NCI-H187 (cell line): ENCODE data around the gene TRIM9.
"Not testable (repeated sequence)": the region's sequence is repeated elsewhere in the genome, so short reads cannot be mapped to it uniquely, and the experiment has no call there.

Experiments used
- DNase-seq, 2 experiments: peaks; one replicate each; lab custom pipeline; 2025; lab: John Stamatoyannopoulos, UW

The TRIM9 gene

DNA sequence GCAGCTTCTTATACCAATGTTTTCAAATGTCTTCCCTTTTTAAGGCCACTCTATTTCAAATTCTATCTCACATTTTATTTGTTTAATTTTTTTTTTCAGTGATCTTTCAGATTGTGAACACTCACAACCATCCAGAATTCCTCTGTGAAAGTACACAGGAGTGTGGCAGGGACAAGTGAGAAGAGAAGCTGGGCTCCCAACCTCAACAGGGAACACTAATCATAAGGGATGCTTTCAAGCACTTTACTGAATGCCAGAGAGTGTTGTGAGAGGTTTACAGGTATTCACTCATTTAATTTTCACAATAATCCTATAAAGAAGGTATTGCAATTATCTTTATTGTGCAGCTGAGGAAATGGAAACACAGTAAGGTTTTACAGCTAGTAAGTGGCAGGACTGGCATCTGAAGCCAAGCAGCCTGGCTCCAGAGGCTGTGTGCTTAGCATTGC lies 90.5 kb downstream of the TRIM9 start:
- DNase-seq: no peak

DNA sequence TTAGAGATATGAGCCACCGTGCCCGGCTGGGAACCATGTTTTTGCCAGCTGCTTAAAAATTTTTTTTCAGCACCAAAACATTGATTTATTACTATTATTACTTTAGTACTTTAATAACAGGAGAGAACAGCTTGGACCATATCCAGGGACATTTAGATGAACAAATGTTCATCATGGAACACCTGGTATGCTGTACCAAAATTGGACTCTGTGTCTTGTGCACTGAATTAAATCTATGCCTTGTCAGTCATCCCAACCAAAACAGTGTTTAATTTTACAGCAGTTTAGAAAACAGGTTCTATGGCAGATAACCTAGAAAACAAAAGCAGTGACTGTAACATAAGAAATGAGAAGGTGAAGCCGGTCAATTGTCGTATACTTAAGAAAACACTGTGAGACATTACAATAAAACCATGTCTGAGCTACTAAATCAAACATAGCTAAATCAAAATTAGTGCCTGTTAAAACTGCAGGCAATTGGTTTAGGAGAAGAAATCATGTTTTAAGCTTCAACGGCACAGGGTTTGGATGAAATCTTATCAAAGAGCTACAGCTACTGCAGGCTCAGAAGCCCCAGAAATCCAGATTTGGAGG lies 92.4 kb downstream of the TRIM9 start:
- no peak for DNase-seq

DNA sequence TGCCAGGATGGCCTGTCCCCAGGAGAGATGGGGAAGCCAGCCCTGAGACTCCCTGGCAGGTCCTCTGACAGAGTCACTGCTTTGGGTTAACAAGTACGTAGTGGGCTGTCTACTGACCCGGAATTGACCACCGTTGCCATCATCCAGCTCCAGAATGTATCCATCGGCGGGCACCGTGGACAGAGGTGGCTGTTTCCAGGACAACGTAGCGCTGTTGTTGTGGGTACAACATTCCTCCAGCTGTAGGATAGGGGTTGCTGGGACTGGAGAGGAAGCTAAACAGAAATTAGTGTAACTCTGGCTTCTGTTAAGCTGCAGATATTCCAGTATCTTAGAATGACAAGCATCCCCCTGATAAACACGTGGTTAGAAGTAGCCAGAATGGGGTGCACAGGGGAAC lies 94.3 kb downstream of the TRIM9 start:
- DNase-seq: no peak

DNA sequence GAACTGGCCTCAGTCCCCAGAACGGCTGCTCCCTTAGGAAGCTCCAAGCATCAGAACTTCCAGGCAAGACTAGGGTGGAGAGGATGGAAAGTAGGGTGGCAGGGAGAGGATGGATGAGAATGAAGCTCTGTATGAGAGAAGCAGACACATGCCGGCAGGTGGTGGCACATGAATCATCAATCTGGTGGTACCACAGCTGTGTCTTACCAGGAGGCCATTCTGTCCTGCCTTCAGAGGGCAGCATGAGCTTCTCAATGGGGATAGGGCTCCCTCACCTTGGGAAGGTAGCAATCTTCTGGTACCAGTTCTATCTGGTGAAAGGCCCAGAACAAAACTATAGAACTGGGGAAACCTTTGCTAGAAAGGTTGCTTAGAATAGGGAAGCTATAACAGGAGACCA lies 95.2 kb downstream of the TRIM9 start:
- no peak for DNase-seq

DNA sequence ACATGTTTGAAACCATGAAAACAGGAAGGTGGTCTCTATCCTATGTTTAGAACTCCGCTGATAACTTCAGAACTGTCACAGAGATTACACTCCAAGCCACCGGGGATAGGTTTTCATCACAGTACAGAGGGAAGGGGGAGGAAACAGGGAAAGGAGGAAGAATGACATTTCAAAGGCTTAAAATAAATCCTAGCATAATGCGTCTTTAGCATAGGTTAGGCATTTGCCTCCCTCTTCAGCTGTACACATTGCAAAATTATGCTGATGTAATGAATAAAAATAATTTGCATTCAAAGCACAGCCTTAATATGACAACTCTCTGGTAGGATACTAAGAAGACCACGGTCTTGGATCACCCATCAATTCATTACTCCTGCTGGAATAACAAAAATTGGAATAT lies 96.3 kb downstream of the TRIM9 start:
- DNase-seq: no peak

DNA sequence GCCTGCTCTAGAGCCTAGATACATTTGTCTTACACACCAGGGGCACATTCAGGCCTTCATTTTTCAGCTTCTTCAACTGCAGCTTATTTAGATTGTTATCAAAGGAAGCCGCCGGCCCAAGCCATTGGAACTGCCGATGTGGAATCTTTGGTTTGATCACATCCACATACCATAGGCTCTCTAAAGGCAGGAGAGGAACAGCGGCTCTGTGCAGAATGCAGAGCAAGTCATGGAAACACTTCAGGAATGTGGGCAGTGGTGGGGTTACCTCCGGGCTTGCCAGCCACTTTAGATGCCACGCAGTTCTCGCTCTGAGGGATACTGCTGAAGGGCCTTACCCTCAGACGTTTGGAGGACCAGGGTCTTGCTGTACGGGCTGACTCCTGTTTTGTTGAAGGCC lies 97.2 kb downstream of the TRIM9 start:
- DNase-seq: no peak

DNA sequence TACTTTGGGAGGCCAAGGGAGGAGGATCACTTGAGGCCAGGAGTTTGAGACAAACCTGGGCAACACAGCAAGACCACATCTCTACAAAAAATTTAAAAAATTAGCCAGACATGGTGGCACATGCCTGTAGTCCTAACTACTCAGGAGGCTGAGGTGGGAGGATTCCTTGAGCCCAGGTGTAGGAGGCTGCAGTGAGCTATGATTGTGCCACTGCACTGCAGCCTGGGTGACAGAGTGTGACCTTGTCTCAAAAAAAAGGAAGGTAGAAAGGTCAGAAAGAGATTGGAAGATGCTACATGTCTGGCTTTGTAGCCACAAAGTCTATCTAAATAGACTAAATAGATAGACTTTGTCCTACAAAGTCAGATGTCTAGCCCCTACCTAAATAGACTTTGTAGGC lies 100.7 kb downstream of the TRIM9 start:
- not testable (repeated sequence) for DNase-seq

DNA sequence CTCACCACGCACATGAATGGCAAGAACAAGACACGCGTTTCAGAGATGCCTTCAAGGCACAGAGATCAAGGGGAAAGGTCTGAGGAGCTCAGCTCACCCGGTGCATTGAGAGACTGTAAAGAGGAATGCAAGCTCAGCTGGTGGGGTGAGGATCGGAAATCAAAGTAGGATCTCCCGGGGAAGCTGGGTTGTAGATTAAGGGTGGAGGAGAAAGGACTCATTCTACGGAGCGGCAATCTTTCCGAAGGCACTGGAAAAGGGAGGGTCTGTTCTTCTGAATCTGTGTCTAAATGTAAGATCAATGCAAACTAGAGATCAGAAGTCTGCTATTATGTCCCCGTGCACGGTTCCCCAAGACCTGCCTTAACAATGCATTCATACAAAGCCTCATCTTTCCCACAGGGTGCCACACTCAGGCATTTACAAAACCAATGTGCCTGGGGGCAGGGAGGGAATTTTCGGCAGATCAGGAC lies 109.0 kb downstream of the TRIM9 start:
- DNase-seq: no peak

DNA sequence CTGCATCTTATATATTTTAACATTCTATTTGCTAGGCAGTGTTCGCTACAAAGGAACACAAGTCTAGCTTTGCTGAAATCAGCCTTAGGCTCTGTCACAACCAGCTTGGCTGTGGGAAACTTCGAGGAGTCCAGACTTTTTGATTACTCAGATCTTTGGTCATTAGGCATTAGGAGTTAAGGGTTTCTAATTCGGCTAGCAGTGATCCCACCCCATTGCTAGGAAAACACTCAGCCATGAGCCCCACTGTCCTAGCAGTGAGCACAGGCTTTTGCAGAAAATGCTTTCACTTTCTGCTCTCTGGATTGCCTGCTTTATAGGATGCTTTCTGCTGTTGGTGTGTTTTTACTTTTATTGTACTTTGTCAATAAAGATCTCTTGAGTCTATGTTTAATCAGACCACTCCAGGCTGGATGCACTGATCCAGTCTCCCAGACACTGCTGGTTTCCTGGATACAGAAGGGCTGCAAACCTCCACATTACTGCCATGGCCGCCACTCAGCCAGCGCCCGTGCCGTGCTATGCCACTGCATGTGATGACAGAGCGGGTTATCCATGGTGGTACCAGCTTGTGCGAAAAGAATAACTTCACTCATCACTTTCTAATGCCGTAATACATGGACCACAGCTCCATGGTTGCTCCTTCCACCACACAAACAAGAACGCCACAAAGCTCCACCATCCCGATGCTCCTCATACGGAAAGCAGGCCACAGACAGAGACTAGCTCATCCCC lies 109.6 kb downstream of the TRIM9 start:
- no peak for DNase-seq

DNA sequence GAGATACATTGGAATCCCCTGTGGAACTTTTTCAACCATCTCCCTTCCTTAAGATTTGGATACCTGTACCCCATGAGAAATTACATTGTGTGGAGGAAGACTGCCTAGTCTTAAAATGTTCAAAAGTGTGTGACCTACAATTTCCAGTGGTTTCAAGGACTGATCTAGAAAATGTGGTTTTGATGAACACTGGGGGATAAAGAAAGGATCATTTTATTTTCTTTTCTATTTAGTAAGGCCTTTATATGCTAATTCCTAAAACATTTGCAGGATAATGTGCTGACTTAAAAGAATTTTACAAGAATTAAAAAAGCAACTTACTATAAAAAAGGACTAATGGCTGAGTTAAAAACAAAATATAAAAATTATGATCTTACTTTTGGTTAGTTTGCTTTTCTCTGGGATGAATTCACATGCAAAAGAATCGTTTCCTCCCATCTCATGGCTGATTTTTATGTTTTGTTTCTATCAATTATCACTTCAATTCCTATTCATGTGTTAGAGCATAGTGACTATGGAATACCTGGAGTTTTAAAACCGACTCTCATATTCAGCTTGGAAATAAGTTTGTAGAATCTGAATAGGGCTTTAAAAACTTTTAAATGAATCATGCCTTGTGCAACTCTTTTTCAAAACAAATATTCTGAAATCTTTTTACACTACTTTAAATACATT lies 110.7 kb downstream of the TRIM9 start:
- no peak for DNase-seq

DNA sequence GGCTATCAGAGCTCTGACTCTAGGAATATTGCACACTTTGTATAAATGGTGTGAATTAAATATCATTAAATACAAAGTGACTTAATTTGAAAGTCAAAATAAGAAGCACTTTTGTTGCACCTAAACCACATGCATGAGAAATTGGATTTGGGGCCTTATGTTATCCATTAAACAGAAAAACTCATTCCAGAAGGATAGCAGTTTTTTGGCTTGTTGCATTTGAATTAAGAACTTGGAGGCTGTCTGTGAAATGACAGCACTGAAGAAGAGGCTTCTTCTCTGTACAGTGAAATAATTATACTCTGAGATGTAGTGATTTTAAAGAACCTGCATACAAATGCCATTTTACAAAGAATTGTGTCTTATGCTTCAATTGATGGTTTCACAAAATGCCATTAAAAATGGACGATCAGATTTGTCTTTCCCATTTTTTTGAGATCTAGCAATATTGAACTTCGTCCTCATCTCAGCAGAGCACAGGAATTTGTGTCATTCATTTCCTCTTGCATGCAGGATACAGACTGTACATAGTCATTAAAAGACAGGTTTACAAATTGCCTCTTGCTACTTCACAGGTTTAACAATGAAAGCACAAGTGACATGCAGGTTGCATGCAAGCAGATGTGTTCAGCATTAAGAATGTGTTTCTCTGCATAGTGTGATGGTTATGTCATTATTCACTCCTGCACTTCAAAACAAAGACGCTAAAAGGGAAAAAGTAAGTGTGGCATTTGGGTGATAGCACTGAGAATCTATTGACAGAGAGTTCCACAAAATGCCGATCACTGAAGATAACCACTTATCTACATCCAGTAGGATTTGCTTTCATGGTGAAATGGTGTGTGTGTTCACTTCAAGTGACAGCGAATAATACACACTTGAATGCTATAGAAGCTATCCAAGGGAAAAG lies 114.7 kb downstream of the TRIM9 start:
- DNase-seq: no peak

DNA sequence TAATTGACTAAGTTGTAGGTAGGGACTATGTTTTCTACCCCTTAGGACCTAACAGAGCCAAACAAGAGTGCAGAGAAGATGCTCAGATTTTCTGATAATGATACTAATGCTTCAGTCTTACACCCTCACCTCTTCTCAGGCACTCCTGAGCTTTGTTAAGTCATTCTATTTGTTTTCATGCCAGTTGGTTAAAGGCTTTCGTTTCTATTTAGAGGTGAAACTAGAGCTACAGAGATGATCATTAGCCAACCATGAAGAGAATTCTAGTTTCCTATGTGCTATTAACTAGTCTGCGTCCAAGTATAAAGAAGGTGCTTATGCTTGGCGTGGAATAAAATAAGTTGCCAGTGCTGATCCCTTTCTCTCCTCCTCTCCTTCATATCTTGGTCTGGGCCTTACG lies 116.0 kb downstream of the TRIM9 start:
- no peak for DNase-seq

DNA sequence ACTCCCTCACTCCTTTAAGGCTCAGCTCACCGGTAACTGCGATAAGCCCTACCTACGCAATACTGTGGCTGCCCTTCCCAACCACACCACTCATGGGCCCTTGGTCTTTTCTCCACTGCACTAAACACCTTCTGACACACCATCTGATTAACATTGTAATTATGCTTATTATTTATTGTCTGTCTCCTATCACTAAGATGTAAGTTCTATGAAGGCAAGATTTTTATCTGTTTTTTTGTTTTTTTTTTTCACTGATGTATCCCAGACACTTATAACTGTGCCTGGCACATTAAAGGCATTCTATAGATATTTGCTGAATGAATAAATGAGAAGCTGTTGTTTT lies 116.4 kb downstream of the TRIM9 start:
- no peak for DNase-seq

DNA sequence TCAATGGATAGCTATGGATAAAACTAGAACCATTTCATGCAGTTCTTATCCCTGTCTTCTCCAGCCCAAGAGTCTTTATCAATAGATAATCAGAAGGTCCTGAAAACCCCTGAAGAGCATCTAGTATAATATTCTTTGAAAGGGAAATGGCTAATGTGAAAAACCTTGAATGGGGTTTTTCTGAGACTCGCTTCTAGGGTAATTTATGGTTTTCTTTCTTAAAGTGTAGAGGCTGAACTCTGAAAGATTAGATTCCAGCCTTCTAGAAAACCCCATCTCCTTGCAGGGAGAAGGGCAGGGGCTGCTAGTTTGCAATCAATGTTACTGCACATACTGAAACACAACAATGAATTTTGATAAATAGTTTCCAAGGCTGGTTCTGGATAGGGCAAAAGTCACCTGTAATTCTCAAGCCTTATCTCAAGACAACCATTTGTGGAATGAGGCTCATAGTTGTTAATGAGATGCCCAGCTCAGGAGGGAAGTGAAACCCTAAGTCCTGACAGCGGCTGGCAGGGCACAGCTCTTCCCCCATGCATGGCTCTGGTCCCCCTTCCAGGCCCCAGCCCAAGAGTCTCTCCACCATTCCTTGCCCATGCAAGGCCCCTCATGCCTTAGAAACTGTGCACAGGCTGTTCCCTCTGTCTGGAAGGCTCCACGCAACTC lies 116.9 kb downstream of the TRIM9 start:
- DNase-seq: no peak

DNA sequence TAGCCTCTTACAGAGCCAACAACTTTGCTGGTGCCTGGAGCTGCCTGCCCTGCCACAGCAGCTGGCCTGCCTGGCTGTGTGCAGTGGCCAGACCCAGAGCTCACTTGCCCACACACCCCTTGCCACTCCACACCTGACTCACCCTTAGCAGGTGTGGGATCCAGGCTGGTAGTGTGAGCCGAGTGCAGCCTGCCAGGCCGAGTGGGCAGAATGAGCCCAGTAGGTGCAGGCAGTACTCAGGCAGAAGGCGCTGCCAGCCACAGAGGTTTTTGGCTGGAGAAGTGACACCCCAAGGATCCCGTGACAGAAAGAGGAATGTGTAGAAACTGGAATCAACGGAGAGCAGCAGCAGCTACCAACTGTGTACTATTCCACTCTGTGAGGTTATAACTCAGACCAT lies 120.8 kb downstream of the TRIM9 start:
- DNase-seq: no peak

DNA sequence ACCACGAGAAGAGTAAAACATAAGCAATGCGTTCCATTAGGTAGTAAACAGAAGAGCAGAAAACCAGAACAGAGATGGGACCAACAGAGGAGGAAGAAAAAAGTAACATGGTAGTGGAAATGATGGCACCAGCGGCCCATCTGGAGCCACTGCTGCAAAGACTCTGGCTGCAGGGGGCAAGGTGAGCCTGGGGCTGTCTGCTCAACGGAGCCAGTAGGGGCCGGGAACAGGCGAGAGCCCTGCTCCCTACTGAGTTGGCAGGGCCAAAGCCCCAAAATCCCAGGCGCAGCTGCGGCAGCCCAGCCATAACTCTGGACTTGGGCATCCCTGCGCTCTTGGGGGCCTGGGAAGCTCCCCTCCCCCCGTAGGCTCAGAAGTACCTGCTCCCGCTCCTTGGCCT lies 122.2 kb downstream of the TRIM9 start:
- no peak for DNase-seq

DNA sequence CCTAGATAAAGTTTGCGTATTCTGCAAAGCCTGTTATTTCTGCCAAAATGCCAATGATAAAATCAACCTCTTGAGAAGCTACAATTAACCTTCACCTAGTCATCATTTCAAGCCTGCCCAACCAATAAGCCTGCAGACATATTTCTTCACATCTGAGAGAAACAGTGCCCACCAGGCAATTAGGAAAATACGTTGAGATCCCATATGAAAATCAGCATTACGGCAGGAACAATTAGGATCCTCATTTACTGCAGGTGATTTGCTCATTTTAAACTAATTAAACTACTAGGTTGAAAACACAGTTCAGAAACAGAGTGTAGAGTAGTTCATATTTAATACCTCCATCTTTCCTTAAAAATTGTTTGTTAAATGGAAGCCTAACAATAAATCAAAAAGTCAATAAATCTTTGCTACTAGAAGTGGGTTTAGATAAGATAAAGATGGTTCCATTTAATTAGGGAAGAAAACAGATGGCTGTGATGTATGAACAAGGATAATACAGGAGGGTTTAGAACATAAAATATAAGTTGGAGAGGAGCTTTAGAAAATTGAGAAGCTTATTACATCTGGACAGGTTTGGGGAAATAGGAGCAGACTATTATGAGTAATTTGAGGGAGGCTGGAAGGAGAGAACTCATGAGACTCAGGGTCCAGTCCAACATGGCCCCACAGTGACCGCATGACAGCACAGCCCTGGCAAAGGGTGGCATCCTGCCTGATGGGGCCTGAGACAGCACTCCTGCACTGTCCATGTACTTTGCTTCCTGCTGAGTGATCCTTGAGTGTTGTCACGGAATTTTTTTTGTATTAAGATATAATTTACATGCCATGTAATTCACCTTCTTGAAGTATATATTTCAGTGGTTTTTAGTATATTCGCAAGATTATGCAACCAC lies 123.8 kb downstream of the TRIM9 start:
- DNase-seq: no peak

DNA sequence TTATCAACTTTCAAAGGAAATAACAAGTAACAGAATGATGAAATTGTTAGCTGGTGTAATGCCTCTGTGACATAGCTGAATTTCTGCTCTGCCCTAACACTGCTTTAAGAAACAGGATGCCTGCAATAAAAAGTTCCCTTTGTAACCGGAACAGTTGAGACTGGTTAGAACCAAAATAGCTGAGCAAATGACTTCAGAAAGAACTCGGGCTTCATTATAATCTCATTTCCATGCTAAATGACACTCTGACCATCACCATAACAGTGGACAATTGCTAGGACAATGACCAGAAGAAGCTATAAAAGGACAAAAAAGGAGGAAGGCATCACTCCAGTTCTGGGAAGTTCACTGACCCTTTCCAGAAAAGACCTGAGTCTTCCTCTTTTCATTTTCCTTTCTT lies 127.1 kb downstream of the TRIM9 start:
- no peak for DNase-seq

DNA sequence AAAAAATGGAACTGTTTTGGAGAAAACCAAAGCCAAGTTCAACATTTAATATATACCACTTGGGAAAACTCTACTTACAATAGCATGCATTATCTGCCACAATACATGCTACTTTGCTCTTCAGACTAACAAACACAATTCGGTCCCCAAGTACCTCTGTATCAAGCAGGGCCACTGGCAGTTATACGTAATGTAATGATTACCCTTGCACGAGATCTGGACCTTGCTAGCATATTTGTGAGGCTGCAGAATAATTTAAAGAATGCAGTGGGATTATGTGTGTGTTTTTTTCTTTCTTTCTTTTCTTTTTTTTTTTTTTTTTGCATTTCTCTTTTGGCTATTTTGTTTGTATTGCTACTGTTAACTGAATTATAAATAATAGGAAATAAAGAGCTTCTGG lies 127.8 kb downstream of the TRIM9 start:
- DNase-seq: no peak

DNA sequence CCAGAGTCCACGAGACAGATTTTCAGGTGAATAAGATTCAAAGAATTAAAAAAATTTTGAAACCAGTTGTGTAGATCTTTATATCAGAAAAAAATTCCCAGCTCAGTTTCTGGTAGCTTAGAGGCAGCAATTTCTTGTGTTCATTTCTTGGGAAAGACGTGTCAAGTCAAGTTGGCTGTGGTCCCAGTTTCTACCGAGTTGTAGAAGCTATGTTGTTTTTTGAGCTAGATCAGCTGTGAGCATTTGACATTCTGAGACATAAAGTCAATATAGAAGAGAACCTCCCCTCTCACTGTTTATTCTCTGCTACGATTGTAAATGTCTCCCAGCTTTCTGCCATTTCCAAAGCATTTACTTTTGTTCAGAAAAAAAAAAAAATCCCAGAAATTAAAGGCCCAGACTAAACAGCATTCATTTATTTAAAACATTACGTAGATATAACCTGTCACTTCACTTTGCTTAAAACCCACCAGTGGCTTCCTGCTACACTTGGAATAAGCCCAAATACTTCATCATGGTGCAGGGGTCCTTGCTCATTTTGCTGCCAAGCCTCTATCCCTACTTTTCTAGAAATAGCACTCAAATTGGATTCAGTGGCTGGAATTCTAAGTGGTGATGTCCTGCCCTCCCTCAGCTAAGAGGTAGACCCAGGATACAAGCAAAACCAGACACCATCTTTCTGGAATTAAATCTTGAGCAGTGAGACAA lies 130.1 kb downstream of the TRIM9 start:
- DNase-seq: no peak
